Jurkat, Clone E6-1 (cell line): ENCODE measurements around the gene AGAP1.
A peak's percentile ranks its signal among the peaks of the same experiment; 100 is the strongest.

Source experiments
- DNase-seq: peaks from one replicate; pipeline ENCODE4 v3.0.0-alpha.2; 2011; ENCODE audit warnings: low read depth, low spot score
- H3K4me3 ChIP-seq: 2 replicates; pipeline ENCODE4 v1.5.1; 2011; ENCODE audit warnings: mild to moderate bottlenecking, low read length, control low read depth, moderate library complexity

AGAP1 gene

DNA sequence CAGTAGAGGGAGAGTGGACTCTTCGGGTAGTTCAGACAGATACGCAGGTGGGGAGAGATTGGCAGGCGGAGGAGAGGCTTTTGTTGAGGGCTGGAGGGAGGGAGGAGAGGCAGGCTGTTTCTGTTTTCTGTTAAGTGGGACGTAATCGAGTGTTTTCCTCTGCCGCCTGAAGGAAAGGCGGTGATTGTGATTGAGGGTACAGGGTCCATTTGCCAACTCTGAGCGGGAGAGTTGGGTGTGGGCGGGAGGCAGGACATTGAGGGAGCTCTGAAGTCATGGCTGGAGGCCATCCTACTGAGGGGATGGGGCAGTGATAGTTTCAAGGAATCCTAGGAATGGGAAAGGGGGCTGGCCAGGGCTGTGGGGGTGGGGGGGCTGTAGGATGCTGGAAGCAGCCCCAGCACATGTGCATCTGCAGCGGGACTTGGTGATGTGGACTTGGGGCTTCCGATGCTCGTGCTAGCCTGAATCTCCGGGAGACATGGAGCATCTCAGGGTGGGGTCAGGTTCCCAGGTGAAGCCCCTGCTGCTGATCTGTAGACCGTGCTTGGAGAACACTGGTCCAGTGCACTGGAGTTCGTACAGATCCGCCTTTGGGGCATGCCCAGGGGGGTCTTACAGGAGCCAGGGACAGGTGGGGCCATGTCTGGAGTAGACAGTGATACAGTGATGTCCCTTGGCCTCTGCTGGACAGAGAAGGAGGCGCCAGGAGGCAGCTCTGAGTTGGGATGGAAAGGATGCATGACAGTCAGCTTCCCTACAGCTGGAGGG, 167.5 kb downstream of the AGAP1 start:
- no peak overlapping the region for H3K4me3 ChIP-seq
- no peak for DNase-seq

DNA sequence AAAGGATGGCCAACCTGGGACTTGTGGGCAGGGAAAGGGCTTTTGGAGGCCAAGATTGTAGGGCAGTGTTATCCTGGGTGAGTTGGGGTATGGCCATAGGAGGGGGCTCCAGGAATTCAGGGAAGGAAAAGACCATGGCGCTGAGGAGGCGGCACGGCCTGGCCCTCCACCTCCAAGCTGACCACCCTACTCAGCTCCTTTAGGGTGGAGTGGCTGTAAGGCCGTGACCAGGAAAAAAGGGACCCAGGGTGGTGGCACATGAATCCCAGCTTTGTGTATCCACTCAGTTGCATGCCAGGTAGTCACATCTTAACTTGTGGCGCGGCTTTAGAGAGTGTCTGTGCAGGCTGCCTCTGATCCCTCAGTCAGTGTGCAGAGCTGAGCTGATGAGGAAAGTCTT, 168.1 kb downstream of the AGAP1 start:
- H3K4me3 ChIP-seq: no peak overlapping the region

DNA sequence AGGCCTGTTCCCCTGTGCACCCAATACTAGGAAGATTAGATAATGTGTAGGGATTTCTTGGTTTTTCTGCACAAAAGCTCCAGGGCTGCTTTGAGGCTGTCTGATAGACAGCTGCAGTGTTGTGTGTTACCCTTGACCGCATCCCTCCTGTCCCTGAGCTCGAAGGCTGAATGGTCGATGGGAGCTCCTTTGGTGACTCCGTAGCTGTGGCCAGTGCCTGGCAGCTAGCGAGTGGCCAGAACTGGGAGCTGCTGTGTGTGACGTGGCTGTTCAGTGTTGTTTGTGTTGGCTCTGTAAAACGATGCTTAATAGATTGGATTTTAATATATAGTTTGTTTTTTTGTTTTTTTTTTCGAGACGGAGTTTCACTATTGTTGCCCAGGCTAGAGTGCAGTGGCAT, 170.0 kb downstream of the AGAP1 start:
- no peak for DNase-seq
- H3K4me3 ChIP-seq: no peak overlapping the region

More for the DNA sequence above, 168.1 kb downstream of the AGAP1 start:
- DNase-seq: no peak

DNA sequence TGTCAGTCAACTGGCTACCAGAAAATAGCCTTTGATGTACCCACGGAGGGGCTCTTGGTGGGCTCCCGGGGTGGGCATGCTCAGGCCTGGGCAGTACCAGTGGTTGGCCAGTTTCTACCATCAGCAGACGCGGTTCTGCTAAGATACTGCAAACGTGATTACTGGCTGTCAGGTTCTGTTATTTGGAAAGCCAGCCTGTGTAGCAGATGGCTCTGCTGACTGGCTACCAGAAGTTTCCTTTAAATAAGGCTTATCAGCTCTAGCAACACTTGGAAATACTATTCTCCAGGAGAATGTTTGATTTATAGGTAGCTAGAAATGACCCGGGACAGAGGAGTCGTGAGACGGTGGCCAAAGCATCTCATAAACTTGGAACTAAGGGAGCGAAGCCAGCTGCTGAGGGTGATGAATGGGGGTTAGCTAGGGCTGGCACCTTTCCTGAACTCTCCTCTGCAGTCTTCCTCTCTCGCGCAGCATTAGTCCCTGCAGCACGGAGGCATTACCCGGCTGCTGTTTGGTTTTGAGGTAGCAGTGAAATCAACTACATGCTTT, 171.9 kb downstream of the AGAP1 start:
- no peak for DNase-seq
- peak overlapping the region; percentile 29 for H3K4me3 ChIP-seq

DNA sequence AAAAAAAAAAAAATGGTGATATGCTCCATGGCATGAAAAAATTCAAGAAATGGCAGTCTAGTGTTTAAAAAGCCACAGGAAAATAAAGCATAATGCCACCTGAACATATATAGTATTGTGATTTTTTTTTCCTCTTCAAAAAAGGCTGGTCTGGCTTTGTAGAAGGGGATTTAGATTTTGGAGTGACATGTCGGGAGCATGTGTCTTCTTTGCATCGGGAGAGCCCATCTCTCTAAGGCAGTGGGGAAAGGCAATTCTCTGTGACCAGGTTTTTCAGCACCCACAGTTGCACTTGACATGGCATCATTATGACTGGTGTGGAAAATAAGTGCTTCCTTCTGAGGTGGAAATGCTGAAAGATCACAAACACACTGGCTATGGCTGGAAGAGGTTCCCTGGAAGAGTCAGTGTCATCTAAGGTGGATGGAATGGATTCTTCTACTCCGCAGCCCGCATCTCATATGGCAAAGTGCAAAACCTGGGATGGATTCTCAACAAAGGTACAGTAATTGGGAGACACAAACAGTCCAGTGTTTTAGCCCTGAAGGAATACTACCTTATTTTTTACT, 172.5 kb downstream of the AGAP1 start:
- DNase-seq: peak; percentile 89
- peak overlapping the region; percentile 29 for H3K4me3 ChIP-seq

DNA sequence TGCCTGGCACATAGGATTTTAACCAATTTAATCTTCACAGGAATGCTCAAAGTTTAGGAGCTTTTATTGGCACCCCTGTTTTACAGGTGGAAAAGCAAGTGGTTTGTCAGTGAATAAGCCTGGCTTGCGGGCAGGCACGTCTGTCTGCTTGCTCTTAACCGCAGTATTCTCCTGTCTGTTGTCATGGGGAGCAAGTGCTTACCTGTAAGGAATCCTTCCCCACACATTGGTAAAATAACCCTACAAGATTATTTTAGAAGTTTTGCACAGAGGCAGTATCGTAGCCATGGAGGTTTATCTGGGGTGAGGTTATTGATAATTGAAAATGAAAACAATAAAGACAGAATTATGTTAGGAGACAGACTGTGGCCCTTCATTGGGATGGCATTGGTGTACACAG, 174.9 kb downstream of the AGAP1 start:
- DNase-seq: no peak
- peak overlapping the region; percentile 30 for H3K4me3 ChIP-seq

DNA sequence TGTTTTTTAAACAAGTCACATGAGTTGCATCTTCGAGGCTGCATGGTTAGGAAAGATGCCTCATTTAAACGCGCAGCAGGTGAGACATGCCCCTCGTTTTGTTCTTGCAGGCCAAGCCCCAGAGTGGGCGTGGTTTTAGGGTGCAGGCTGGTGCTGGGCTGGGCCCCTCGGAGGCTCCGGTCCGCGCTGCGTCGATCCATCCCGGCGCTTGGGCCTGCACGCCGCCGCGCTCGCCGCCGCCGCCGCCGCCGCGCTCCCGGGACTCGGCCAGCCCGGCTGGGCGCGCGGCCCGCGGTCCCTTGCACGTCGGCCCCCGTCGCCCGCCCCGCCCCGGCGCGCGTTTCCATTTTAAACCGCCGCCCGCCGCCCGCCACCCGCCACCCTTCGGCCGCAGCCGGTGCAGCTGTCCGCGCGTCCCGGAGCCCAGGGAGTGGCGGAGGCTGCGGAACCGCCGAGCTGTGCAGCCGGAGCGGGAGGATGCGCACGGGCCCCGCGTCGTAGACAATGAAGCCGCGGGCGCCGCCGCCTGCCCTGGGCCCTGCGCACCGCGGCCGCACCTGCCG, 175.5 kb downstream of the AGAP1 start:
- DNase-seq: peak; percentile 79
- H3K4me3 ChIP-seq: peak overlapping the region; percentile 33

DNA sequence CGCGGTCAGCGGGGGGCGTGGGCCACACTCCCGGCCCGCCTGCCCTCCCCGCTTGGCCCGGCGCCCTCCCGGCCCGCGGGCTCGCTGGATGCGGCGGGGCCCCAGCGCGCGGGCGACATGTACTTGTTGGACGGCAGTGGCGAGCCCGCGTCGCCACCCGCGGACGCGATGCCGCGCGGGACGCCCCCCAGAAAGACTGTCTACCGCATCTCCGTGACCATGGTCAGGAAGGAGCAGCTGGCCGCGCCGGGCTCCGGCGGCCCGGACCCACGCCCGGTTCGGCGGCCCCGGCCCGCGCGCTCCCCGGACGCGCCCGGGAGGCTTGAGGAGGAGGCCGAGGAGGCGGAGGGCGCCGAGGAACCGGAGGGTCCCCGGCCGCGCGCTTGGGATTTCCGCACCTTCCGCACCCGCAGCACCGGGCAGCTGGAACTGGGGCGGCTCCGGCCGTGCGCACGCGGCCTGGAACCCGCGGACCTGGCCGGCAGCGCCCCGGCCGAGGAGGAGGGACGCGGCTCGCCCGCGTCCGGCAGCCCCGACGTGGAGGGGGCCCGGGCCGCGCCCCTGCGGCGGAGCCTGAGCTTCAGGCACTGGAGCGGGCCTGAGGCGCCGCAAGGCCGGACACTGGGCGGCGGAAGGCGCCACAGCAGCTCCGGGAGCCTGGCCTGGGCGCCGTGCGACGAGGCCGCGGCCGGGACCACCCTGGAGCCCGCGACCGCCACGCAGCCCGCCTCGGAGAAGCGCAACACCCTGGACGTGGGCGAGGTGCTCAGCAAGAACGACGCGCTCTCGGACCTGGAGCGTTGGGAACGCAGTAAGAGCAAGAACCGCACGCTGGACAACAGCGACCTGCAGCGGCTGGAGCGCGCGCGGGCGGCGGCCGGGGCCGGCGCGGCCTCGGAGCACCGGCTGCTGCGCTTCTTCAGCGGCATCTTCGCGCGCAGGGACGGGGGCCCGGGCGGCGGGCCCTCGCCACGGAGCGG, 176.4 kb downstream of the AGAP1 start:
- DNase-seq: no peak
- H3K4me3 ChIP-seq: no peak overlapping the region

DNA sequence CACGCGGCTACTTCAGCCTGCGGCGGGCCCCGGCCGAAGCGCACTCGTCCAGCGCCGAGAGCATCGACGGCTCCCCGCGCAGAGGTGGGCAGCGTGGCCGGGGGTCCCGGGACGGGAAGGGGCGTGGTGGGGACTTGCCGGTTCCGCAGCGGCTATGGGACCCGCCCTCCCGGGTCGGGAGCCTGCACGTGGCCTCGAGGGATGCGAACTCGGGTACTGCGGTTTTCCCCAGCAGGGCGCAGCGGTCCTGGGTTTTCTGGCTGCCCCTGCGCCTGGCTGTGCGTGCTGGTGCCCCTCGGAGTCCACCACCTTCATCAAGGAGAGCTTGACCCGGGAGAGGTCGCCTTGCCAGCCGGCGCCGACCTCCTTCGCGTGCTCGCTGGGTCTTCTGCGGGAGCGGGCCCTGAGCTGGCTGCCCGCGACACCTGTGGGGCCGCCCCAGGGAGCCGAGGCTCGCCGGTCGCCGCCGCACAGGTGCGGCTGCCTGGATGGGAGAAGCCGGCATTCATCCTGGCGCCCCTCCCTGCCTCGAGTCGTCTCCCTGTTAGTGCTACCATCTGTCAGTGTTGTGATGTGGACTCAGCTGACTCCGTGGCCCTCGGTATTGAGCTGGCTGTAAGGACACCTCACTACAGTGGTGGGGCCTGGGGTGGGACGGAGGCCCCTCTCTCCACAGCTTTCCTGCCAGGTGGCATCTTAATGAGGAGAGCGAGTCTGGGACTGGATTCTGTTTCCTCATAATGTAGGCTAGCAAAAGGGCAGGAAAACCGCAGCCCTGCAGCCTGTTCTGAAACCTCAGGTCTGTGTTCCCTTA, 177.3 kb downstream of the AGAP1 start:
- no peak overlapping the region for H3K4me3 ChIP-seq
- no peak for DNase-seq

DNA sequence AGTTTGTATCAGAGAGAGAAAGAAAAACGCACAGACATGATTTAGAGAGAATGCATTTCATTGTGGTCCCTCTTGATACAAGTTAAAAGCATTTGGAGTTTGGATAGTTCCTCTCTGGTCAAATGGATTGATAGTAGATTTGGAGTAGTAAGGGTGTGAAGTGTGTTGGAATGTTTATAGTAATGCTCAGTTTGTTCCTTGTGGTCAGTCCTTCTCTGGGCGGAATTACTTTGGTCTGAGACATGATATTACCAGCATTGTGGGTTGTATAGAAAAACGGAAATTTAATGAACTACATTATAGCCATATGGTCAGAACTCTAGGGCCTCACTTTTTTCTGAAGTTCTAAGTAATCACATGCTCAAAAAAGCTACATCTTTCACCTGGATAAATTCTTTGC, 178.9 kb downstream of the AGAP1 start:
- DNase-seq: no peak

DNA sequence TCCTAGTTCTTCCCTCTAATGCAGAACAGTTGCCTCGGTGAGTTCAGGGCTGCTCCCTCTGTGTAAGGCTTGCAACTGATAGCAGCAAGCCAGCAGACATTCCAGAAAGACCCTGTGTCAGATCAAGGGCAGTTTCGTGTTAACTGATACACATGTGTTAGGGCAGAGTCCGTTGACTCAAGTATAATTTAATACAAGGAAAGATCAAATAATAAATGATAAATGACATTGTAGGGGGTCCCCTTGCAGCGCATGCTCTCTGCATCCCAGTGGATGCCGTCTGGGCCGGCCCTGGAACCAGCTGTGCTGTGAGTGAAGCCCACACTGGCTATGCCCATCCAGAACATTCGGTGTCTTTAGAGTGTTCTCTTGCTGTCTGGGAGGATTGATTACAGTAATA, 180.3 kb downstream of the AGAP1 start:
- no peak overlapping the region for H3K4me3 ChIP-seq
- no peak for DNase-seq

More for the DNA sequence above, 178.9 kb downstream of the AGAP1 start:
- no peak overlapping the region for H3K4me3 ChIP-seq

DNA sequence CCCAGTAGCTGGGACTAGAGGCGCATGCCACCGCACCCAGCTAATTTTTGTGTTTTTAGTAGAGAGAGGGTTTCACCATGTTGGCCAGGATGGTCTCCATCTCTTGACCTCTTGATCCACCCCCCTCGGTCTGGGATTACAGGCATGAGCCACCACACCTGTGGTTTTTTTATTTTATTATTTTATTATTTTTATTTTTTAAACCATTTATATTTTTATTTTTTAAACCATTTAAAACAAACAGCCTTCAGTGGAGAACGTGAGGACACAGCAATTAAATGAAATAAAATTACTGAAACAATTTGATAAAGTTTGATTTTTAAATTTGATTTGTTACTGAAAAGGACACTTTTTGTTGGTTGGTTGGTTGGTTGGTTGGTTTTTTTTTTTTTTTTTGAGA, 181.0 kb downstream of the AGAP1 start:
- DNase-seq: no peak
- H3K4me3 ChIP-seq: no peak overlapping the region

DNA sequence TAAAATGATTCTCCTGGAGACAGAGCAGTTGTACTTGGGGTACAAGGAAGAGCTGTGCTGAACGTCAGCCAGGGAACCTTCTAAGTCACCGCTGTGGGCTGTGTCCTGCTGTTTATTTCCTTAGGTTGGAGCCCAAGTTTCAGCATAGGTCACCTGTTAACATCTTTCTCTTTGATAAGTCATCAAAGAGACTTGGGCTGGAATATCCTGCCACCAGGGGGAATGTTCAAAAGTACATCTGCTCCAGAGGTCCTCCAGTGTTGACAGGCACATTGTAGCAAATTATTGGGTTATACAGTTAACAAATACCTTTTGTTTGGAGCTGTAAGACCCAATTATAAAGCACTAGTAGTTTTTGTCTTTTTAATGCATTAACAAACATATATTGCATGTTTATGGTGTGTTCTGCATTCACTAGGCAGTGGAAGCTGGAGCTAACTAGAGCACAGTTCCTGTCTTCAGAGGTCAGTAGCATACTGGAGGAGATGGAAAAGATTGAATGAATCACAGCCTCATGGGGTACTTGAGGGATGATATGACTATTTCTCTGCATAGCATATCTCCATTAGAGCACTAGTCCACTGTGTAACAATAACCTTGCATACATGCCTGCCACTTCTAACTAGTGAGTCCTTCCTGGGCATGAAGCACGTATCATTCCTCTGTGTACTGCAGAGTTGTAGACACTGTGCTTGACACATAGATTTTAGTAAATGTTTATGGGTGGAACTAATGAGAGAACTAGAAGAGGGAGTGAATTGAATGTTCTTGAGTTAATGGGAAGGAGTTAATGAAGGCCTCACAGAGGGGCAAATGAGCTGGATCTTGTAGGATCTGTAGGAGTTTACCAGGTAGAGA, 182.1 kb downstream of the AGAP1 start:
- H3K4me3 ChIP-seq: no peak overlapping the region

DNA sequence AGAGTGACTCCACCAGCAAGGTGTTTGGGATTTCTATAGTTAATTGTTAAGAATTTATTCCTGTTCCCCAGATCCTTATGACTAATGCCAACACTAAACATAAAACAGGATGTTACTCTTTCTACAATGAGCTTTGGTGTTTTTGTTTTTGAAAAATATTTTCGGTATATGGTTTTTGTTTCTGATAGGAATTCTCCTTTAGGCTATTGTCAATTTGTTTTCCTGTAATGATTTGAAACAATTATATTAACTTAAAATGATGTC, 182.6 kb downstream of the AGAP1 start:
- DNase-seq: no peak
- H3K4me3 ChIP-seq: no peak overlapping the region

More for the DNA sequence above, 182.1 kb downstream of the AGAP1 start:
- no peak for DNase-seq

DNA sequence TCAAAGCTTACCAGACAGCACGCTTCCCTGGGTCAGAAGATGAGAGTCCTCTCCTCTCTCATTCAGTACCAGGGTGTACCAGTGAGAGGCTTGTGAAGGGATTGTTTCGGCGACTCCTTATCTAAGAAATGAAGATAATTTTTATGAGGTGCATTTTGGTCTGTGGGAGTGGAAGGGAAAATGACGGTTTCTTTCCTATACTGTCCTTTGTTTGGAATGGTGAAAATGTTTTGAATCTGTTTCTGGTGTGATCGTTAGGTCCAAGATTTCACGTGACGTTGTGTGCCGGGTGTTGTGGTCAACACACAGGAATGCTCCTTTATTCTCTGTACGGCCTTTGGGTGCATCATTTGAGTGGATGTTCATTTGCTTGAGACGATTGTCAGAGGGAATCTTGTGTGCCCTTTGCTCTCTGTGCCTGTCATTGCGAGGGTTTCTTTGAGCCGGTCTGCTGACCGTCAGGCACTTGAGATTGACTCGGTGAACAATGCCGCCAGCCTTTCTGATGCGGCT, 183.5 kb downstream of the AGAP1 start:
- DNase-seq: no peak

DNA sequence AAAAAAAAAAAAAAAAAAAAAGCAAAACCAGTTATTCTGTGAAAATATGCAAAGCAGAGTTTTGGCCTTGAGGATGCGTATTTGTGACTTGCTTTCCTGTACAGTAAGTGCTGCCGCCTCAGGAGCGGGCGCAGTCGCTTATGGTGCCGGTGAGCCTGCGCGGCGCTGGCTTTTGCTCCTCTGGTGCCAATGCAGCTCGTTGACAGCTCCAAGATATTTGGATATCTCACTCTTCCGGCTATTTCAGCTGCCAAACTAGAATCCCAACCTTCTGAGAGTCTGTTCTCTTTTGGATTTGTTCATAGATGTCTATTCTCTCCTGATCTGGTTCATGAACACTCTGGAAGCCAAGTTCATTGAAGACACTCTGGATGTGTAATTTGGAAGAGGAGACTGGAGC, 184.1 kb downstream of the AGAP1 start:
- H3K4me3 ChIP-seq: no peak overlapping the region
- DNase-seq: no peak

More for the DNA sequence above, 183.5 kb downstream of the AGAP1 start:
- H3K4me3 ChIP-seq: no peak overlapping the region

DNA sequence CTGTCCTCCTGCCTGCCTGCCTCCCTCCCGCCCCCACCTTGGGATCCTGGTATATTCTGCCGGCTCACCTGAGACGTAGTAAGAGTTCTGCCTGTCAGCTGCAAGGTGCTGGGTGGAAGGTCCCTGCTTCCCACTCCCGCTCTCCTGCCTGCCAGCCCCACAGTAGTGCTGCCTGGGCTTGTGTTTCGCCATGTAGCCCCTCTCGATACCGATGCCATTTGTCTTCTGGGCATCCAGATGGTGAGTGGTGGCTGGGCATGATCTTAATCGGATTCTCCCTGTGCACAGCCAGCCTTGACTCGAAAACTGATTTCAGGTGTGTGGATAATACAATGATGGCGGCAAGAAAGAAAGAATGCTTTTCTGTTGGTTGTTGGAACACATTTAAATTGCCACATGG, 184.9 kb downstream of the AGAP1 start:
- no peak overlapping the region for H3K4me3 ChIP-seq
- no peak for DNase-seq

DNA sequence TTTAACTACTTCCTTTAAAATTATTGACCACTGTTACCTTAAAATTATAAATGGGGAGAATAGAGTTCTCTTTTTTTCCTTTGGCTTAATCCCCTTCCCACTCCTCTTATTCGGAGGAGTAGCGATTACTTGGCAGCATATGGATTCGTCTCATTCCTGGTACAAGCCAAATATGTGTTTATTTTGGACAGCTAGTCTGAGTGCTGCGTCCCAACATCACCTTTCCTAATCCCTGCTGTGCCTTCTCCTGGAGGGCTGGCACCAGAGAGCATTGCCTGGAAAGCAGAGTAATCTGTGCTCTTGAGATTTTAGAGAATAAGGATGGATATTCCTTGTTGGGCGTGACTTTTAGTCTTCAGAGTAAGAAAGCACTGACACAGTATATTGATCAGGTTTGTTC, 185.6 kb downstream of the AGAP1 start:
- no peak overlapping the region for H3K4me3 ChIP-seq
- no peak for DNase-seq
